Inferior parietal cortex (tissue), 1 donor: ENCODE data around the gene NR4A1.

Source experiments
- DNase-seq: peaks from one replicate; pipeline ENCODE4 v3.0.0-alpha.2; 2016; ENCODE audit errors: extremely low spot score

The NR4A1 gene

GRCh38 chr12:52018433-52019112 lies 32.7 kb upstream of the NR4A1 start:
- DNase-seq = no peak

- no peak for DNase-seq
These were observed 32.0 kb upstream of the NR4A1 start for GRCh38 chr12:52019113-52019770.

- no peak for DNase-seq
These were observed 30.5 kb upstream of the NR4A1 start for GRCh38 chr12:52020539-52021336.

GRCh38 chr12:52022841-52023181 lies 28.4 kb upstream of the NR4A1 start:
- DNase-seq = no peak

GRCh38 chr12:52023182-52023975 lies 27.9 kb upstream of the NR4A1 start:
- peak; percentile 79 for DNase-seq

- no peak for DNase-seq
These were observed 27.1 kb upstream of the NR4A1 start for GRCh38 chr12:52023976-52024688.

- no peak for DNase-seq
These were observed 26.4 kb upstream of the NR4A1 start for GRCh38 chr12:52024845-52025230.

- DNase-seq = no peak
These were observed 25.0 kb upstream of the NR4A1 start for GRCh38 chr12:52026263-52026662.

- no peak for DNase-seq
These were observed 24.0 kb upstream of the NR4A1 start for GRCh38 chr12:52027085-52027843.

- DNase-seq = no peak
These were observed 21.6 kb upstream of the NR4A1 start for GRCh38 chr12:52029685-52030084.

GRCh38 chr12:52032446-52032803 lies 18.8 kb upstream of the NR4A1 start:
- DNase-seq = peak; percentile 76

- DNase-seq = peak; percentile 94
These were observed 18.3 kb upstream of the NR4A1 start for GRCh38 chr12:52032804-52033445.

GRCh38 chr12:52033446-52034140 lies 17.6 kb upstream of the NR4A1 start:
- DNase-seq = no peak

- no peak for DNase-seq
These were observed 16.1 kb upstream of the NR4A1 start for GRCh38 chr12:52035190-52035589.

- DNase-seq = no peak
These were observed 15.3 kb upstream of the NR4A1 start for GRCh38 chr12:52035926-52036325.

- DNase-seq = peak; percentile 68
These were observed 14.6 kb upstream of the NR4A1 start for GRCh38 chr12:52036587-52037171.

GRCh38 chr12:52037248-52037861 lies 13.9 kb upstream of the NR4A1 start:
- DNase-seq = no peak

GRCh38 chr12:52038447-52038846 lies 12.8 kb upstream of the NR4A1 start:
- DNase-seq = no peak

GRCh38 chr12:52041035-52041434 lies 10.2 kb upstream of the NR4A1 start:
- DNase-seq = no peak
